Keratinocyte (primary cell): ENCODE results near the gene ESF1. TPM values are rescaled to one million over a fixed set of nuclear protein-coding genes. Genes with fewer than 3 reads are reported as not detected.

Experiments used
- DNase-seq: peaks from one replicate; pipeline ENCODE4 v3.0.0-alpha.2; 2011; ENCODE audit warnings: low read depth, missing footprints, low spot score
- FAIRE-seq: peaks from 2 replicates; lab custom pipeline; 2011; peaks lifted over from hg19 to GRCh38; lab: Jason Lieb, UNC
- H2AFZ ChIP-seq: 2 replicates; pipeline ENCODE4 v1.6.0; 2012; ENCODE audit warnings: low read length, control low read depth, inconsistent platforms; ENCODE audit not compliant: control insufficient read depth
- H3K27ac ChIP-seq: 2 replicates; pipeline ENCODE4 v1.5.1; 2011; ENCODE audit warnings: low read length; ENCODE audit not compliant: control insufficient read depth, insufficient read depth
- H3K27me3 ChIP-seq: 3 replicates; pipeline ENCODE4 v1.6.0; 2011; ENCODE audit warnings: low read length; ENCODE audit not compliant: control insufficient read depth, insufficient read depth; ENCODE audit errors: extremely low read depth
- H3K36me3 ChIP-seq, 2 experiments: 2 replicates in 1 of 2; 3 replicates in 1 of 2; pipeline ENCODE4 v1.5.1; 2011; ENCODE audit warnings: low read length in 2 of 2, mild to moderate bottlenecking in 1 of 2; ENCODE audit not compliant: control insufficient read depth in 2 of 2, insufficient read depth in 2 of 2; ENCODE audit errors: extremely low read depth in 1 of 2
- H3K4me1 ChIP-seq: 3 replicates; pipeline ENCODE4 v1.5.1; 2011; ENCODE audit warnings: low read length; ENCODE audit not compliant: control insufficient read depth, insufficient read depth; ENCODE audit errors: extremely low read depth
- H3K4me2 ChIP-seq: 3 replicates; pipeline ENCODE4 v1.6.0; 2011; ENCODE audit warnings: low read depth, low read length; ENCODE audit not compliant: control insufficient read depth, insufficient read depth; ENCODE audit errors: extremely low read depth
- H3K4me3 ChIP-seq, 3 experiments: fragments of 200-600 bp in 1 of 3; sonication (generic) in 1 of 3; 2 replicates in 2 of 3; 3 replicates in 1 of 3; pipeline ENCODE4 v1.5.1; 2011 to 2016; ENCODE audit warnings: low read length in 3 of 3, mild to moderate bottlenecking in 3 of 3, control low read depth in 2 of 3, inconsistent platforms in 1 of 3, low read depth in 1 of 3, mixed read lengths in 1 of 3, mixed run types in 1 of 3, moderate library complexity in 1 of 3; ENCODE audit not compliant: control insufficient read depth in 2 of 3, insufficient read depth in 2 of 3; ENCODE audit errors: extremely low read depth in 1 of 3
- H3K79me2 ChIP-seq: 2 replicates; pipeline ENCODE4 v1.6.0; 2012; ENCODE audit warnings: low read length; ENCODE audit not compliant: control insufficient read depth, insufficient read depth
- H3K9ac ChIP-seq: 3 replicates; pipeline ENCODE4 v1.6.0; 2011; ENCODE audit warnings: low read length; ENCODE audit not compliant: control insufficient read depth, insufficient read depth; ENCODE audit errors: extremely low read depth
- H3K9me1 ChIP-seq: 3 replicates; pipeline ENCODE4 v1.6.0; 2011; ENCODE audit warnings: low read length; ENCODE audit not compliant: control insufficient read depth, insufficient read depth; ENCODE audit errors: extremely low read depth
- H3K9me3 ChIP-seq: 2 replicates; pipeline ENCODE4 v1.5.1; 2012; ENCODE audit warnings: low read depth, low read length; ENCODE audit not compliant: control insufficient read depth
- H4K20me1 ChIP-seq: 3 replicates; pipeline ENCODE4 v1.6.0; 2011; ENCODE audit warnings: low read length; ENCODE audit not compliant: control insufficient read depth, insufficient read depth; ENCODE audit errors: extremely low read depth
- EZH2 ChIP-seq: IDR thresholded peaks from one replicate; pipeline ENCODE4 v1.6.1; 2012; ENCODE audit warnings: inconsistent platforms, mild to moderate bottlenecking, low read length, moderate library complexity
- dilution Hi-C: fragments of 300-500 bp; cut with MboI; formaldehyde crosslinking; loops from one replicate; pipeline ENCODE4 v1.7.0; 2020; ENCODE audit warnings: low sequenced_read_pairs; ENCODE audit not compliant: extremely low pct_ligation_motif_present
- polyA plus RNA-seq, 5 experiments: library from polyadenylated mRNA; depleted of rRNA in 3 of 5; stranded (reverse) in 3 of 5; stranded (forward) in 1 of 5; unstranded in 1 of 5; fragments of >200 nt; gene quantifications; 1 replicate in 1 of 5; 2 replicates in 3 of 5; 3 replicates in 1 of 5; pipeline versions ENCODE4 v1.2.1 to v1.2.3, GENCODE V29; 2011 to 2012; ENCODE audit warnings: missing spikeins in 2 of 5, low read depth in 1 of 5, low replicate concordance in 1 of 5
- TF ChIP-seq, protein P1 (sequence below), 3 experiments: IDR thresholded peaks in 1 of 3; conservative IDR thresholded peaks in 1 of 3; optimal IDR thresholded peaks in 1 of 3; 2 replicates in 2 of 3; 3 replicates in 1 of 3; pipeline versions ENCODE3 to v1.5.1; 2011; ENCODE audit warnings: low read length in 3 of 3, mild to moderate bottlenecking in 3 of 3, moderate library complexity in 2 of 3, control low read depth in 1 of 3, inconsistent platforms in 1 of 3; ENCODE audit not compliant: insufficient read depth in 2 of 3; ENCODE audit errors: extremely low read depth in 1 of 3

ESF1 gene
- polyA plus RNA-seq, 1 donor (not counting 4 experiments of a cell fraction or from before 2014, with no cell fraction given) = 10.8 TPM

- no peaks in the 10 kb centered on the region for H4K20me1 ChIP-seq
- no peak overlapping the region for H3K9ac ChIP-seq
- H3K4me3 ChIP-seq = no peak overlapping the region
- no peaks in the 10 kb centered on the region for H3K27me3 ChIP-seq
- peaks cover 0 to 7% of the 10 kb centered on the region in 2 experiments for H3K36me3 ChIP-seq
- no peak overlapping the region for H3K27ac ChIP-seq
- no peaks in the 10 kb centered on the region for H3K9me1 ChIP-seq
- H2AFZ ChIP-seq = no peak overlapping the region
- TF ChIP-seq, protein P1, sequence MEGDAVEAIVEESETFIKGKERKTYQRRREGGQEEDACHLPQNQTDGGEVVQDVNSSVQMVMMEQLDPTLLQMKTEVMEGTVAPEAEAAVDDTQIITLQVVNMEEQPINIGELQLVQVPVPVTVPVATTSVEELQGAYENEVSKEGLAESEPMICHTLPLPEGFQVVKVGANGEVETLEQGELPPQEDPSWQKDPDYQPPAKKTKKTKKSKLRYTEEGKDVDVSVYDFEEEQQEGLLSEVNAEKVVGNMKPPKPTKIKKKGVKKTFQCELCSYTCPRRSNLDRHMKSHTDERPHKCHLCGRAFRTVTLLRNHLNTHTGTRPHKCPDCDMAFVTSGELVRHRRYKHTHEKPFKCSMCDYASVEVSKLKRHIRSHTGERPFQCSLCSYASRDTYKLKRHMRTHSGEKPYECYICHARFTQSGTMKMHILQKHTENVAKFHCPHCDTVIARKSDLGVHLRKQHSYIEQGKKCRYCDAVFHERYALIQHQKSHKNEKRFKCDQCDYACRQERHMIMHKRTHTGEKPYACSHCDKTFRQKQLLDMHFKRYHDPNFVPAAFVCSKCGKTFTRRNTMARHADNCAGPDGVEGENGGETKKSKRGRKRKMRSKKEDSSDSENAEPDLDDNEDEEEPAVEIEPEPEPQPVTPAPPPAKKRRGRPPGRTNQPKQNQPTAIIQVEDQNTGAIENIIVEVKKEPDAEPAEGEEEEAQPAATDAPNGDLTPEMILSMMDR (optimal IDR thresholded peaks at IDR 0.05 in 1 of 3, IDR thresholded peaks at IDR 0.05 in 1 of 3, conservative IDR thresholded peaks at IDR 0.05 in 1 of 3; ENCODE audit: extremely low read depth in 1 of 3, insufficient read depth in 2 of 3, low read length in 3 of 3) = no peak
- TF ChIP-seq EZH2 = no peak
- dilution Hi-C loops = no loop called here
- H3K79me2 ChIP-seq = no peaks in the 10 kb centered on the region
- FAIRE-seq = no peak
- no peak for DNase-seq
- H3K4me2 ChIP-seq = no peak overlapping the region
- no peaks in the 10 kb centered on the region for H3K9me3 ChIP-seq
- peaks cover 11% of the 10 kb centered on the region for H3K4me1 ChIP-seq
Observed at GRCh38 chr20:13758884-13759283, 25.8 kb downstream of the ESF1 start.

- H3K4me1 ChIP-seq = peaks cover 11% of the 10 kb centered on the region
- no peaks in the 10 kb centered on the region for H3K9me3 ChIP-seq
- peak overlapping the region in 1 of 3 experiments; percentile 40 for H3K4me3 ChIP-seq
- dilution Hi-C loops = no loop called here
- H3K36me3 ChIP-seq = peaks cover 0 to 8% of the 10 kb centered on the region in 2 experiments
- H3K27ac ChIP-seq = peak overlapping the region; percentile 22
- no peaks in the 10 kb centered on the region for H3K79me2 ChIP-seq
- FAIRE-seq (peak; percentile 99), DNase-seq (no peak)
- no peak overlapping the region for H3K9ac ChIP-seq
- TF ChIP-seq EZH2 = no peak
- TF ChIP-seq, protein P1 (optimal IDR thresholded peaks at IDR 0.05 in 1 of 3, IDR thresholded peaks at IDR 0.05 in 1 of 3, conservative IDR thresholded peaks at IDR 0.05 in 1 of 3; ENCODE audit: extremely low read depth in 1 of 3, insufficient read depth in 2 of 3, low read length in 3 of 3) = no peak
- no peaks in the 10 kb centered on the region for H3K27me3 ChIP-seq
- H4K20me1 ChIP-seq = no peaks in the 10 kb centered on the region
- H3K9me1 ChIP-seq = no peaks in the 10 kb centered on the region
- peak overlapping the region; percentile 41 for H3K4me2 ChIP-seq
- peak overlapping the region; percentile 35 for H2AFZ ChIP-seq
Observed at GRCh38 chr20:13756551-13756950, 28.2 kb downstream of the ESF1 start.
